K562 (cell line): ENCODE results near the gene STK11. TPM values are rescaled to one million over a fixed set of nuclear protein-coding genes. Genes with fewer than 3 reads are reported as not detected.

Experiments used
- BCLAF1 ChIP-seq, 2 experiments: fragments of 450-650 bp in 1 of 2; IDR thresholded peaks; 2 replicates each; pipeline ENCODE4 v1.6.1; 2011 to 2017; ENCODE audit warnings: low read depth in 2 of 2, antibody characterized with exemption in 1 of 2, borderline replicate concordance in 1 of 2, low read length in 1 of 2, mild to moderate bottlenecking in 1 of 2, mixed read lengths in 1 of 2; ENCODE audit not compliant: control insufficient read depth in 1 of 2
- ETS1 ChIP-seq: conservative IDR thresholded peaks from 2 replicates; pipeline ENCODE4 v1.6.1; 2011; ENCODE audit warnings: low read depth, mild to moderate bottlenecking, low read length; ENCODE audit not compliant: control insufficient read depth
- FOXP4 ChIP-seq: sonication (generic); formaldehyde crosslinking; IDR thresholded peaks from 2 replicates; pipeline ENCODE4 v1.8.0; 2022; ENCODE audit warnings: mild to moderate bottlenecking, missing genetic modification reagents, borderline replicate concordance
- GATAD2B ChIP-seq: fragments of 450-650 bp; IDR thresholded peaks from 2 replicates; pipeline ENCODE4 v1.6.1; 2017; ENCODE audit warnings: mild to moderate bottlenecking, borderline replicate concordance
- HINFP ChIP-seq: fragments of 450-650 bp; conservative IDR thresholded peaks from 2 replicates; pipeline ENCODE4 v1.6.1; 2016; ENCODE audit warnings: missing genetic modification characterization, low read depth, mild to moderate bottlenecking, control low read depth, missing compliant biosample characterization
- HMGN3 ChIP-seq: IDR thresholded peaks from 2 replicates; pipeline ENCODE4 v1.6.1; 2011; ENCODE audit warnings: borderline replicate concordance, low read depth, mild to moderate bottlenecking, mixed read lengths, low read length; ENCODE audit not compliant: insufficient read length; ENCODE audit errors: extremely low read depth
- HNRNPUL1 ChIP-seq: fragments of 200-400 bp; formaldehyde crosslinking; IDR thresholded peaks from 2 replicates; pipeline ENCODE4 v1.6.1; 2017; ENCODE audit warnings: low read length
- MIER1 ChIP-seq: fragments of 450-650 bp; IDR thresholded peaks from 2 replicates; pipeline ENCODE4 v1.6.1; 2016; ENCODE audit warnings: antibody characterized with exemption, mild to moderate bottlenecking, low read depth
- NRF1 ChIP-seq, 2 experiments: fragments of 450-650 bp; IDR thresholded peaks in 1 of 2; conservative IDR thresholded peaks in 1 of 2; 2 replicates each; pipeline ENCODE4 v1.6.1; 2014; ENCODE audit warnings: mild to moderate bottlenecking in 2 of 2
- SNIP1 ChIP-seq: fragments of 450-650 bp; IDR thresholded peaks from 2 replicates; pipeline ENCODE4 v1.7.1; 2017; ENCODE audit warnings: low read depth, mild to moderate bottlenecking
- STAT5B ChIP-seq: fragments of 250-450 bp; sonication (Bioruptor Pico); IDR thresholded peaks from 2 replicates; pipeline ENCODE4 v1.8.0; 2021; ENCODE audit warnings: mild to moderate bottlenecking, inconsistent platforms
- TCFL5 ChIP-seq: fragments of 250-450 bp; sonication (Bioruptor Pico); conservative IDR thresholded peaks from 2 replicates; pipeline ENCODE4 v1.6.1; 2021; ENCODE audit warnings: mild to moderate bottlenecking, moderate library complexity, matching md5 sums
- ZBTB8A ChIP-seq: fragments of 450-650 bp; IDR thresholded peaks from 2 replicates; pipeline ENCODE4 v1.6.1; 2018; ENCODE audit warnings: mild to moderate bottlenecking, moderate library complexity; ENCODE audit not compliant: partially characterized antibody
- ZNF655 ChIP-seq: fragments of 250-450 bp; sonication (Bioruptor Pico); IDR thresholded peaks from 2 replicates; pipeline ENCODE4 v1.5.0; 2021
- polyA plus RNA-seq, 8 experiments: library from polyadenylated mRNA; depleted of rRNA in 4 of 8; stranded (reverse) in 5 of 8; unstranded in 3 of 8; fragments of >200 nt; fragmentation: Nextera tagmentation in 2 of 8; fragmentation: Illumina TruSeq in 1 of 8; extraction: Ambion mirVana in 2 of 8; extraction: Trizol in 1 of 8; gene quantifications; 2 replicates each; pipeline versions ENCODE4 v1.2.1 to v1.2.3, GENCODE V29; 2011 to 2014; ENCODE audit warnings: inconsistent platforms in 1 of 8, missing spikeins in 1 of 8
- total RNA-seq, 7 experiments: library from RNA; depleted of rRNA in 6 of 7; stranded (reverse); fragments of >200 nt in 6 of 7; fragmentation: Illumina TruSeq in 2 of 7; extraction: Trizol in 2 of 7; gene quantifications; 2 replicates each; pipeline versions ENCODE4 v1.2.1 to v1.2.3, GENCODE V29; 2011 to 2021; ENCODE audit warnings: low replicate concordance in 1 of 7

STK11 gene
- total and polyA plus RNA-seq, 9 of the 15 experiments (the other 6 are each of a cell fraction or from before 2014, with no cell fraction given): 0.15 to 96.5 (median 31.7) TPM

GRCh38 chr19:1267477-1268225 lies 62.1 kb downstream of the STK11 start (continued):
- TF ChIP-seq ZNF655 (CRISPR knock-in tag): no peak
- no peak for TF ChIP-seq GATAD2B
- no peak for TF ChIP-seq MIER1
- peak in 1 of 2 experiments; percentile 3; a peak in 1 of 4 replicates for TF ChIP-seq NRF1 (conservative IDR thresholded peaks at IDR 0.05 in 1 of 2, IDR thresholded peaks at IDR 0.05 in 1 of 2)
- TF ChIP-seq FOXP4 (CRISPR knock-in tag): peak; percentile 13; the same call in 1 of the 2 replicates
- TF ChIP-seq SNIP1: no peak
- no peak; the same call in 1 of the 2 replicates for TF ChIP-seq ETS1
- no peak for TF ChIP-seq HINFP (tag)
- no peak for TF ChIP-seq STAT5B (CRISPR knock-in tag)
- no peak for TF ChIP-seq BCLAF1 (IDR thresholded peaks at IDR 0.05; ENCODE audit: borderline replicate concordance in 1 of 2, control insufficient read depth in 1 of 2, low read depth in 2 of 2, low read length in 1 of 2)
- TF ChIP-seq ZBTB8A: no peak
- TF ChIP-seq TCFL5: no peak
- peak; percentile 21 for TF ChIP-seq HMGN3
- no peak for TF ChIP-seq HNRNPUL1
